HepG2 (cell line): ENCODE measurements around the gene DGAT2. TPM values are rescaled to one million over a fixed set of nuclear protein-coding genes. Genes with fewer than 3 reads are reported as not detected.
"Not testable (repeated sequence)": the region's sequence is repeated elsewhere in the genome, so short reads cannot be mapped to it uniquely, and the experiment has no call there.

Experiments
- ATAC-seq: fragments of 200-7000 bp; cut with Tn5 transposase; 3 replicates; pipeline ENCODE4 v1.9.1; 2020; ENCODE audit warnings: mild to moderate bottlenecking, moderate library complexity
- BruUV-seq: library from RNA; stranded (reverse); fragments of 400-500 nt; replicated peaks from 2 replicates; lab custom pipeline; 2021; lab: Mats Ljungman, UMichigan
- CTCF ChIA-PET: fragments of 300-600 bp; formaldehyde crosslinking; extraction: SDS; loops from one replicate; lab custom pipeline; 2021; ENCODE audit warnings: low total read pairs, inconsistent platforms, low intra/inter-chr PET ratio; lab: Yijun Ruan, JAX
- POLR2A ChIA-PET: fragments of 350-600 bp; sonication (Branson Sonifier 250); formaldehyde crosslinking; loops from one replicate; lab custom pipeline; 2020; ENCODE audit warnings: antibody characterized with exemption, inconsistent platforms; lab: Yijun Ruan, JAX
- DNase-seq: peaks from one replicate; pipeline ENCODE4 v3.0.0-alpha.2; 2015; ENCODE audit warnings: low spot score
- FAIRE-seq: peaks from 3 replicates; lab custom pipeline; 2011; peaks lifted over from hg19 to GRCh38; lab: Jason Lieb, UNC
- H2AFZ ChIP-seq: one replicate; pipeline ENCODE4 v1.6.1; 2011; ENCODE audit warnings: low read length, inconsistent platforms
- H3K27ac ChIP-seq: fragments of 300-600 bp; 3 replicates; pipeline ENCODE4 v1.8.0; 2011; ENCODE audit warnings: mixed run types, mild to moderate bottlenecking, mixed read lengths, low read length, inconsistent platforms; ENCODE audit not compliant: insufficient read depth; ENCODE audit errors: extremely low read length
- H3K27me3 ChIP-seq, 2 experiments: fragments of 200-600 bp in 1 of 2; 2 replicates in 1 of 2; 3 replicates in 1 of 2; pipeline versions ENCODE4 v1.6.0 to v1.8.0; 2011; ENCODE audit warnings: low read length in 2 of 2, mild to moderate bottlenecking in 2 of 2, moderate library complexity in 2 of 2, inconsistent platforms in 1 of 2; ENCODE audit not compliant: insufficient read depth in 2 of 2, control insufficient read depth in 1 of 2
- H3K36me3 ChIP-seq, 2 experiments: fragments of 200-600 bp in 1 of 2; replicated peaks in 1 of 2; 2 replicates in 1 of 2; 3 replicates in 1 of 2; pipeline versions ENCODE4 v1.5.1 to v1.8.0; 2011; ENCODE audit warnings: low read length in 2 of 2, inconsistent platforms in 1 of 2; ENCODE audit not compliant: insufficient read depth in 2 of 2, control insufficient read depth in 1 of 2
- H3K4me1 ChIP-seq: 2 replicates; pipeline ENCODE4 v1.5.1; 2012; ENCODE audit warnings: low read length, inconsistent platforms; ENCODE audit not compliant: insufficient read depth
- H3K4me2 ChIP-seq: 2 replicates; pipeline ENCODE4 v1.6.0; 2011; ENCODE audit warnings: low read depth, low read length, inconsistent platforms
- H3K4me3 ChIP-seq, 3 experiments: fragments of 200-600 bp in 1 of 3; sonication (generic), shearing (Covaris generic) in 1 of 3; replicated peaks in 1 of 3; 2 replicates each; pipeline ENCODE4 v1.5.1; 2011 to 2016; ENCODE audit warnings: low read length in 3 of 3, inconsistent platforms in 2 of 3, low read depth in 2 of 3, mild to moderate bottlenecking in 2 of 3, control low read depth in 1 of 3, mixed read lengths in 1 of 3; ENCODE audit not compliant: insufficient read depth in 1 of 3
- H3K79me2 ChIP-seq: one replicate; pipeline ENCODE4 v1.6.1; 2011; ENCODE audit warnings: low read length, inconsistent platforms; ENCODE audit not compliant: insufficient read depth
- H3K9ac ChIP-seq: 2 replicates; pipeline ENCODE4 v1.6.0; 2011; ENCODE audit warnings: mild to moderate bottlenecking, low read depth, low read length, inconsistent platforms; ENCODE audit not compliant: insufficient read depth
- H3K9me3 ChIP-seq: 2 replicates; pipeline ENCODE4 v1.5.1; 2012; ENCODE audit warnings: mild to moderate bottlenecking, low read length
- H4K20me1 ChIP-seq: 2 replicates; pipeline ENCODE4 v1.6.0; 2011; ENCODE audit warnings: inconsistent platforms, mild to moderate bottlenecking, low read length, moderate library complexity; ENCODE audit not compliant: insufficient read depth
- ARHGAP35 ChIP-seq: sonication (generic); formaldehyde crosslinking; IDR thresholded peaks from 2 replicates; pipeline ENCODE4 v1.9.0; 2022; ENCODE audit warnings: mild to moderate bottlenecking, inconsistent platforms, moderate library complexity, missing genetic modification reagents, borderline replicate concordance
- JDP2 ChIP-seq: sonication (generic); formaldehyde crosslinking; IDR thresholded peaks from 2 replicates; pipeline ENCODE4 v1.8.1; 2022; ENCODE audit warnings: missing genetic modification reagents, borderline replicate concordance
- KAT7 ChIP-seq: IDR thresholded peaks from 2 replicates; pipeline ENCODE4 v1.6.1; 2018; ENCODE audit warnings: borderline replicate concordance, missing compliant biosample characterization
- NKX3-1 ChIP-seq: sonication (generic); formaldehyde crosslinking; IDR thresholded peaks from 2 replicates; pipeline ENCODE4 v1.5.0; 2020; ENCODE audit warnings: missing genetic modification reagents
- NONO ChIP-seq, 2 experiments: fragments of 450-650 bp in 1 of 2; sonication (generic) in 1 of 2; formaldehyde crosslinking in 1 of 2; IDR thresholded peaks in 1 of 2; conservative IDR thresholded peaks in 1 of 2; 2 replicates each; pipeline versions ENCODE4 v1.6.1 to v1.8.0; 2017 to 2022; ENCODE audit warnings: mild to moderate bottlenecking in 1 of 2, missing genetic modification reagents in 1 of 2, moderate library complexity in 1 of 2
- RXRB ChIP-seq: IDR thresholded peaks from 2 replicates; pipeline ENCODE4 v1.6.1; 2016; ENCODE audit warnings: borderline replicate concordance, missing genetic modification reagents, missing compliant biosample characterization
- TBP ChIP-seq: sonication (generic); formaldehyde crosslinking; IDR thresholded peaks from 2 replicates; pipeline ENCODE4 v1.5.0; 2020; ENCODE audit warnings: missing genetic modification reagents
- ZC3H4 ChIP-seq: sonication (generic); formaldehyde crosslinking; IDR thresholded peaks from 2 replicates; pipeline ENCODE4 v1.4.0; 2020; ENCODE audit warnings: missing genetic modification reagents, borderline replicate concordance
- ZNF232 ChIP-seq: sonication (generic); formaldehyde crosslinking; IDR thresholded peaks from 2 replicates; pipeline ENCODE4 v1.4.0; 2020; ENCODE audit warnings: missing genetic modification reagents, borderline replicate concordance
- ZNF3 ChIP-seq: IDR thresholded peaks from 2 replicates; pipeline ENCODE4 v1.7.0; 2017; ENCODE audit warnings: inconsistent platforms
- ZNF530 ChIP-seq: sonication (generic); formaldehyde crosslinking; IDR thresholded peaks from 2 replicates; pipeline ENCODE4 v1.5.0; 2020; ENCODE audit warnings: low read depth, mild to moderate bottlenecking, missing genetic modification reagents
- ZNF556 ChIP-seq: sonication (generic); formaldehyde crosslinking; IDR thresholded peaks from 2 replicates; pipeline ENCODE4 v1.4.0; 2020; ENCODE audit warnings: mild to moderate bottlenecking, missing genetic modification reagents, borderline replicate concordance
- ZNF674 ChIP-seq: sonication (generic); formaldehyde crosslinking; IDR thresholded peaks from 2 replicates; pipeline ENCODE4 v1.5.0; 2020; ENCODE audit warnings: low read depth, mild to moderate bottlenecking, missing genetic modification reagents
- WGBS: methylation state at CpG from one replicate; pipeline ENCODE4 v1.1.6; 2017; ENCODE audit warnings: low lambda C conversion rate; 5-methylcytosine and 5-hydroxymethylcytosine counted together
- in situ Hi-C: cut with HindIII; loops from 2 replicates; pipeline ENCODE4 v1.10.0; 2017; ENCODE audit warnings: low pct_unique_long_range_greater_than_20kb; ENCODE audit not compliant: extremely low pct_ligation_motif_present
- intact Hi-C: fragments of 100-400 bp; cut with micrococcal nuclease; formaldehyde crosslinking; loops from one replicate; pipeline ENCODE4 v1.10.0; 2022; ENCODE audit not compliant: unreplicated experiment
- polyA plus RNA-seq, 8 experiments: library from polyadenylated mRNA; depleted of rRNA in 3 of 8; stranded (reverse) in 7 of 8; unstranded in 1 of 8; fragments of >200 nt; fragmentation: Illumina TruSeq in 4 of 8; extraction: Trizol in 4 of 8; gene quantifications; 2 replicates each; pipeline versions ENCODE4 v1.2.1 to v1.2.3, GENCODE V29; 2011 to 2016; ENCODE audit warnings: low read depth in 4 of 8, missing spikeins in 1 of 8, mixed read lengths in 1 of 8; ENCODE audit not compliant: insufficient read depth in 1 of 8
- total RNA-seq, 5 experiments: library from RNA; depleted of rRNA; stranded (reverse); fragments of >200 nt; fragmentation: Illumina TruSeq; extraction: Trizol; gene quantifications; 2 replicates each; pipeline ENCODE4 v1.2.3, GENCODE V29; 2016; ENCODE audit warnings: low read depth in 1 of 5
- TF ChIP-seq, protein P1 (sequence below): sonication (generic); formaldehyde crosslinking; IDR thresholded peaks from 2 replicates; pipeline ENCODE4 v1.5.0; 2020; ENCODE audit warnings: missing genetic modification reagents
- TF ChIP-seq, protein P2 (sequence below): sonication (generic); formaldehyde crosslinking; conservative IDR thresholded peaks from 2 replicates; pipeline ENCODE4 v1.8.0; 2022; ENCODE audit warnings: mild to moderate bottlenecking, moderate library complexity, missing genetic modification reagents

The DGAT2 gene
- total and polyA plus RNA-seq, 2 of the 13 experiments (the other 11 are each of a cell fraction or from before 2014, with no cell fraction given), result 39.0 to 65.6 TPM

DNA sequence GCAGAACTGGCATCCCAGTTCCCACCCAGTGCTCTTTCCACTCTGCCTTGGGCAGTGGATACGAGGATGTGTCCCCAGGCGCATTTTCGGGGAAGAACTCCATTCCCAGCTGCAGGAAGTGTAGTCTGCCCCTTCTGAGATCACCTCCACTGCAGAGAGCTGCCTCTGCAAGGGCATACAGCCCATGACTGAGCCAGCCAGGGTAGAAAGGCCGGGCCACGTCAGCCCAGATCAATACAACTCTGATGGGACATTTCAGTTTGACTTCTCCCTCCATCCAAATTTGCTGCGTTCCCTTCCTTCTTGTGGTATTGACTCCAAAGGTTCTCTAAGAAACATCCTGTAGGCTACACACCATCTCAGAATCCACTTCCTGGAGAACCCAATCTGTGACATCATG, 31.3 kb upstream of the DGAT2 start (continued):
- no peak for TF ChIP-seq RXRB

DNA sequence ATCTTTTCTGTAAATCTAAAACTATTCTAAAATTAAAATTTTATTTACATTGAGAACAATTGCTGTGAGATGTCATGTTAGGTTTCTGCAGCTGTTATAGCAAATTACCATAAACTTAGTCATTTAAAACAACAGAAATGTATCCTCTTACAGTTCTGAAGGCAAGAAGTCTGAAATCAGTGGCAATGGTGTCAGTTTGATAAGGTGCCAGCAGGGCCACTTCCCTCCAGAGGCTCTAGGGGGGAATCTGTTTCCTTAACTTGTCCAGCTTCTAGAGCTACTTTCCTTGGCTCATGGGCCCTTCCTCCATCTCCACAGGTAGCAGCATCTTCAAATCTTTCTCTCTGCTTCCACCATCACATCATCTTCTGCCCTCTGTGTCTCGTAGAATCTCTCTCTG, 27.9 kb upstream of the DGAT2 start:
- POLR2A ChIA-PET, result no interaction called here

DNA sequence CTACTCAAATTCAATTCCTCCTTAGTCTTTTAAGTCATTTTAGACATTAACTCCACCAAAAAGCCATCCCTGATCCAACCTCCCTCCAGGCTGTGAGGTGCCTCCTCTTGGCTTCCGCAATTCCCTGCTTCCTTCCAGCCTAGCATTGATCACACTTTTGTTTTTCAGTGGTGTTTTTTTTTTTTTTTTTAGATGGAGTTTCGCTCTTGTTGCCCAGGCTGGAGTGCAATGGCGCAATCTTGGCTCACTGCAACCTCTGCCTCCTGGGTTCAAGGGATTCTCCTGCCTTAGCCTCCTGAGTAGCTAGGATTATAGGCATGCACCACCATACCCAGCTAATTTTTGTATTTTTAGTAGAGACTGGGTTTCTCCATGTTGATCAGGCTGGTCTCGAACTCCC, 25.4 kb upstream of the DGAT2 start:
- POLR2A ChIA-PET, result interaction anchor here (1.2 to 1.9 kb wide), 2 partner anchors 21 to 40 kb away, joined by 3 to 6 read pairs; no protein-coding TSS in a partner anchor
- 83% methylated on average over 4 of the region's 4 CpGs for WGBS

More for the DNA sequence above, 27.9 kb upstream of the DGAT2 start:
- no peak overlapping the region for H3K4me3 ChIP-seq
- BruUV-seq, result no TSS peak
- H3K9me3 ChIP-seq, result no peaks in the 10 kb centered on the region
- no peak overlapping the region for H3K9ac ChIP-seq
- no peak for ATAC-seq
- 59% methylated on average over 1 of the region's 1 CpG for WGBS
- H2AFZ ChIP-seq, result no peak overlapping the region
- TF ChIP-seq ZNF556 (CRISPR knock-in tag), result no peak
- TF ChIP-seq NKX3-1 (CRISPR knock-in tag), result no peak
- TF ChIP-seq ZNF674, result no peak
- TF ChIP-seq JDP2 (CRISPR knock-in tag), result no peak
- TF ChIP-seq NONO (IDR thresholded peaks at IDR 0.05), result no peak
- no peak for TF ChIP-seq NONO (CRISPR knock-in tag; conservative IDR thresholded peaks at IDR 0.05)
- TF ChIP-seq ZC3H4 (CRISPR knock-in tag), result no peak
- TF ChIP-seq, protein P1, sequence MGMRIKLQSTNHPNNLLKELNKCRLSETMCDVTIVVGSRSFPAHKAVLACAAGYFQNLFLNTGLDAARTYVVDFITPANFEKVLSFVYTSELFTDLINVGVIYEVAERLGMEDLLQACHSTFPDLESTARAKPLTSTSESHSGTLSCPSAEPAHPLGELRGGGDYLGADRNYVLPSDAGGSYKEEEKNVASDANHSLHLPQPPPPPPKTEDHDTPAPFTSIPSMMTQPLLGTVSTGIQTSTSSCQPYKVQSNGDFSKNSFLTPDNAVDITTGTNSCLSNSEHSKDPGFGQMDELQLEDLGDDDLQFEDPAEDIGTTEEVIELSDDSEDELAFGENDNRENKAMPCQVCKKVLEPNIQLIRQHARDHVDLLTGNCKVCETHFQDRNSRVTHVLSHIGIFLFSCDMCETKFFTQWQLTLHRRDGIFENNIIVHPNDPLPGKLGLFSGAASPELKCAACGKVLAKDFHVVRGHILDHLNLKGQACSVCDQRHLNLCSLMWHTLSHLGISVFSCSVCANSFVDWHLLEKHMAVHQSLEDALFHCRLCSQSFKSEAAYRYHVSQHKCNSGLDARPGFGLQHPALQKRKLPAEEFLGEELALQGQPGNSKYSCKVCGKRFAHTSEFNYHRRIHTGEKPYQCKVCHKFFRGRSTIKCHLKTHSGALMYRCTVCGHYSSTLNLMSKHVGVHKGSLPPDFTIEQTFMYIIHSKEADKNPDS (CRISPR knock-in tag), result no peak
- TF ChIP-seq KAT7 (CRISPR knock-in tag), result no peak
- TF ChIP-seq ZNF3, result no peak
- TF ChIP-seq ZNF530 (CRISPR knock-in tag), result no peak
- TF ChIP-seq ARHGAP35, result no peak
- TF ChIP-seq, protein P2, sequence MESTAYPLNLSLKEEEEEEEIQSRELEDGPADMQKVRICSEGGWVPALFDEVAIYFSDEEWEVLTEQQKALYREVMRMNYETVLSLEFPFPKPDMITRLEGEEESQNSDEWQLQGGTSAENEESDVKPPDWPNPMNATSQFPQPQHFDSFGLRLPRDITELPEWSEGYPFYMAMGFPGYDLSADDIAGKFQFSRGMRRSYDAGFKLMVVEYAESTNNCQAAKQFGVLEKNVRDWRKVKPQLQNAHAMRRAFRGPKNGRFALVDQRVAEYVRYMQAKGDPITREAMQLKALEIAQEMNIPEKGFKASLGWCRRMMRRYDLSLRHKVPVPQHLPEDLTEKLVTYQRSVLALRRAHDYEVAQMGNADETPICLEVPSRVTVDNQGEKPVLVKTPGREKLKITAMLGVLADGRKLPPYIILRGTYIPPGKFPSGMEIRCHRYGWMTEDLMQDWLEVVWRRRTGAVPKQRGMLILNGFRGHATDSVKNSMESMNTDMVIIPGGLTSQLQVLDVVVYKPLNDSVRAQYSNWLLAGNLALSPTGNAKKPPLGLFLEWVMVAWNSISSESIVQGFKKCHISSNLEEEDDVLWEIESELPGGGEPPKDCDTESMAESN (CRISPR knock-in tag), result no peak
- TF ChIP-seq ZNF232 (CRISPR knock-in tag), result no peak
- TF ChIP-seq RXRB, result no peak
- TF ChIP-seq TBP, result no peak
- no peaks in the 10 kb centered on the region for H4K20me1 ChIP-seq
- CTCF ChIA-PET, result no interaction called here
- no peak for DNase-seq
- in situ Hi-C loops, result no loop called here
- intact Hi-C loops, result no loop called here
- H3K27me3 ChIP-seq, result no peaks in the 10 kb centered on the region
- H3K79me2 ChIP-seq, result no peaks in the 10 kb centered on the region
- H3K4me2 ChIP-seq, result no peak overlapping the region
- H3K4me1 ChIP-seq, result peaks cover 43% of the 10 kb centered on the region
- no peaks in the 10 kb centered on the region for H3K36me3 ChIP-seq
- FAIRE-seq, result no peak
- no peak overlapping the region for H3K27ac ChIP-seq

More for the DNA sequence above, 25.4 kb upstream of the DGAT2 start:
- H4K20me1 ChIP-seq, H2AFZ ChIP-seq, BruUV-seq, ATAC-seq, CTCF ChIA-PET, H3K9ac ChIP-seq, H3K79me2 ChIP-seq, DNase-seq, H3K9me3 ChIP-seq, intact Hi-C loops, FAIRE-seq, in situ Hi-C loops, H3K27ac ChIP-seq, H3K36me3 ChIP-seq, H3K4me3 ChIP-seq, H3K4me2 ChIP-seq, H3K27me3 ChIP-seq: not testable (repeated sequence)
- peaks cover 57% of the 10 kb centered on the region for H3K4me1 ChIP-seq
